H9 (cell line): ENCODE measurements around the gene TOMT. TPM values are rescaled to one million over a fixed set of nuclear protein-coding genes. Genes with fewer than 3 reads are reported as not detected.

Experiments
- DNase-seq: peaks from one replicate; pipeline ENCODE4 v3.0.0-alpha.2; 2017
- H2AFZ ChIP-seq: one replicate; pipeline ENCODE4 v1.6.1; 2013; ENCODE audit warnings: mild to moderate bottlenecking, low read length, control low read depth, moderate library complexity
- H2AK5ac ChIP-seq: 2 replicates; pipeline ENCODE4 v1.6.1; 2013; ENCODE audit warnings: low read length, control low read depth, mixed read lengths; ENCODE audit not compliant: insufficient read length
- H2BK120ac ChIP-seq: one replicate; pipeline ENCODE4 v1.6.1; 2013; ENCODE audit warnings: low read depth, mild to moderate bottlenecking, low read length, control low read depth, inconsistent platforms; ENCODE audit not compliant: poor library complexity, severe bottlenecking
- H2BK12ac ChIP-seq: 2 replicates; pipeline ENCODE4 v1.6.1; 2013; ENCODE audit warnings: low read length, control low read depth, mixed read lengths, low read depth; ENCODE audit not compliant: insufficient read length
- H2BK15ac ChIP-seq: 2 replicates; pipeline ENCODE4 v1.6.1; 2013; ENCODE audit warnings: low read depth, low read length, control low read depth
- H2BK20ac ChIP-seq: one replicate; pipeline ENCODE4 v1.6.1; 2013; ENCODE audit warnings: low read depth, mild to moderate bottlenecking, low read length, control low read depth, inconsistent platforms; ENCODE audit not compliant: poor library complexity, severe bottlenecking
- H2BK5ac ChIP-seq: 2 replicates; pipeline ENCODE4 v1.6.1; 2013; ENCODE audit warnings: low read length, control low read depth, mixed read lengths; ENCODE audit not compliant: insufficient read length
- H3K14ac ChIP-seq: 2 replicates; pipeline ENCODE4 v1.6.1; 2013; ENCODE audit warnings: low read length, control low read depth; ENCODE audit not compliant: insufficient read depth
- H3K18ac ChIP-seq: 2 replicates; pipeline ENCODE4 v1.6.1; 2013; ENCODE audit warnings: low read depth, mild to moderate bottlenecking, mixed read lengths, low read length, control low read depth; ENCODE audit not compliant: insufficient read length
- H3K23ac ChIP-seq: 2 replicates; pipeline ENCODE4 v1.6.1; 2013; ENCODE audit warnings: low read length, control low read depth, mixed read lengths, low read depth; ENCODE audit not compliant: insufficient read length
- H3K23me2 ChIP-seq: 2 replicates; pipeline ENCODE4 v1.6.1; 2013; ENCODE audit warnings: low read depth, mild to moderate bottlenecking, mixed read lengths, low read length, control low read depth; ENCODE audit not compliant: insufficient read length, poor library complexity, severe bottlenecking
- H3K27ac ChIP-seq: 2 replicates; pipeline ENCODE4 v1.5.1; 2013; ENCODE audit warnings: low read length, control low read depth, mixed read lengths, low read depth; ENCODE audit not compliant: insufficient read length
- H3K27me3 ChIP-seq: 2 replicates; pipeline ENCODE4 v1.6.1; 2013; ENCODE audit warnings: low read length, control low read depth, inconsistent platforms; ENCODE audit not compliant: insufficient read depth
- H3K4ac ChIP-seq: 2 replicates; pipeline ENCODE4 v1.6.1; 2013; ENCODE audit warnings: low read depth, mild to moderate bottlenecking, control low read depth, inconsistent platforms, low read length, moderate library complexity
- H3K4me1 ChIP-seq: 2 replicates; pipeline ENCODE4 v1.6.1; 2013; ENCODE audit warnings: low read length, control low read depth, inconsistent platforms; ENCODE audit not compliant: insufficient read depth
- H3K4me2 ChIP-seq: 2 replicates; pipeline ENCODE4 v1.6.1; 2013; ENCODE audit warnings: low read length, control low read depth, mixed read lengths; ENCODE audit not compliant: insufficient read length, insufficient read depth
- H3K56ac ChIP-seq: 2 replicates; pipeline ENCODE4 v1.6.1; 2013; ENCODE audit warnings: low read depth, mild to moderate bottlenecking, mixed read lengths, low read length, control low read depth; ENCODE audit not compliant: insufficient read length
- H3K79me1 ChIP-seq: 2 replicates; pipeline ENCODE4 v1.6.1; 2013; ENCODE audit warnings: low read depth, mild to moderate bottlenecking, moderate library complexity, low read length, control low read depth, inconsistent platforms; ENCODE audit not compliant: insufficient read depth, poor library complexity, severe bottlenecking
- H3K79me2 ChIP-seq: 2 replicates; pipeline ENCODE4 v1.6.1; 2013; ENCODE audit warnings: low read length, control low read depth, inconsistent platforms; ENCODE audit not compliant: insufficient read depth
- H3K9ac ChIP-seq: 2 replicates; pipeline ENCODE4 v1.6.1; 2013; ENCODE audit warnings: low read length, control low read depth, mixed read lengths; ENCODE audit not compliant: insufficient read length; ENCODE audit errors: extremely low read depth
- H3K9me3 ChIP-seq: one replicate; pipeline ENCODE4 v1.6.1; 2013; ENCODE audit warnings: low read depth, low read length, inconsistent platforms; ENCODE audit not compliant: control insufficient read depth
- H3T11ph ChIP-seq: one replicate; pipeline ENCODE4 v1.6.1; 2013; ENCODE audit warnings: mild to moderate bottlenecking, low read length, control low read depth, inconsistent platforms
- H4K20me1 ChIP-seq: one replicate; pipeline ENCODE4 v1.6.1; 2013; ENCODE audit not compliant: control insufficient read depth, insufficient read length, insufficient read depth
- H4K5ac ChIP-seq: 2 replicates; pipeline ENCODE4 v1.6.1; 2013; ENCODE audit warnings: low read depth, mild to moderate bottlenecking, mixed read lengths, low read length, control low read depth; ENCODE audit not compliant: insufficient read length
- H4K8ac ChIP-seq: replicated peaks from 2 replicates; pipeline ENCODE4 v1.6.1; 2013; ENCODE audit warnings: low read length, control low read depth, mixed read lengths, low read depth; ENCODE audit not compliant: insufficient read length
- H4K91ac ChIP-seq: 2 replicates; pipeline ENCODE4 v1.6.1; 2013; ENCODE audit warnings: low read depth, mild to moderate bottlenecking, moderate library complexity, mixed read lengths, low read length, control low read depth; ENCODE audit not compliant: insufficient read length
- H3K27ac Mint-ChIP-seq, 3 experiments: 2 replicates in 2 of 3; 3 replicates in 1 of 3; pipeline ENCODE4 v1.8.0; 2020 to 2021; ENCODE audit warnings: mixed read lengths in 3 of 3, mild to moderate bottlenecking in 1 of 3, moderate library complexity in 1 of 3
- H3K27me3 Mint-ChIP-seq: 2 replicates; pipeline ENCODE4 v1.8.0; 2021; ENCODE audit warnings: low read depth, mild to moderate bottlenecking, moderate library complexity, mixed read lengths
- H3K36me3 Mint-ChIP-seq, 3 experiments: 2 replicates in 2 of 3; 3 replicates in 1 of 3; pipeline ENCODE4 v1.8.0; 2020 to 2021; ENCODE audit warnings: low read depth in 3 of 3, mixed read lengths in 3 of 3; ENCODE audit not compliant: insufficient read depth in 1 of 3
- H3K4me1 Mint-ChIP-seq, 2 experiments: 2 replicates each; pipeline ENCODE4 v1.8.0; 2020; ENCODE audit warnings: mixed read lengths in 2 of 2
- H3K4me3 Mint-ChIP-seq, 2 experiments: 2 replicates in 1 of 2; 3 replicates in 1 of 2; pipeline ENCODE4 v1.8.0; 2020 to 2021; ENCODE audit warnings: mild to moderate bottlenecking in 2 of 2, mixed read lengths in 2 of 2, moderate library complexity in 1 of 2
- H3K9me3 Mint-ChIP-seq, 2 experiments: 2 replicates in 1 of 2; 3 replicates in 1 of 2; pipeline ENCODE4 v1.8.0; 2020; ENCODE audit warnings: mild to moderate bottlenecking in 2 of 2, mixed read lengths in 2 of 2, moderate library complexity in 1 of 2
- CTCF ChIP-seq: fragments of 200-600 bp; sonication (generic); conservative IDR thresholded peaks from 3 replicates; pipeline ENCODE4 v1.8.0; 2021; ENCODE audit warnings: antibody characterized with exemption, mild to moderate bottlenecking
- WGBS: extraction: QIAGEN DNeasy Blood & Tissue Kit; methylation state at CpG from one replicate; pipeline ENCODE4 v1.1.7; 2013; ENCODE audit warnings: missing lambda C conversion rate, low lambda C conversion rate, mixed read lengths; ENCODE audit not compliant: insufficient read length; ENCODE audit errors: extremely low coverage; 5-methylcytosine and 5-hydroxymethylcytosine counted together
- total RNA-seq: library from RNA; stranded (reverse); gene quantifications from 2 replicates; pipeline ENCODE4 v1.2.1, GENCODE V29; 2021

The TOMT gene
- total RNA-seq, 1 experiment from 2014 or later: not detected

DNA sequence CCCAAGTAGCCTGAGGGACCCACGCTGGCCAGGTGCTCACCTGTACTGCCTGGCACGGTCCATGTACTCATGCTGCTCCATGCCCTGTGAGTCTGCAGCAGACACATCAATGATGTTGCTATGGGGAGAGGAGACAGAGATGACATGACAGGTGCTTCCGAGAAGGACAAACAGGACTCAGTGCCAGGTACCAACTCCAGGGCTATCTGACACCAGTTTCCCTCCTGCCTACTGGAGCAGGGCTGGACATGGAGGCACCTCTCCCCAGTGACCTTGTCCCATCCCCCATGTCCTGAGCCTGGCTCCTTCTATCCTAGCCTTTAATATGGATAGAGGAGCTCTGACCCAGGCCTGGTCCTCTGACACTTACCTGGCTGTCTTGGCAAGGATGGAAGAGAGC lies 7.0 kb upstream of the TOMT start:
- no peak overlapping the region for H3K4me3 Mint-ChIP-seq
- Histone ChIP-seq H4K91ac (no peak overlapping the region), H4K8ac (no peak overlapping the region), H2AK5ac (no peak overlapping the region), H3K27ac (no peak overlapping the region), H2BK120ac (no peak overlapping the region), H3K4me2 (no peak overlapping the region), H2BK15ac (no peak overlapping the region), H2BK20ac (no peak overlapping the region), H3K56ac (no peak overlapping the region), H3T11ph (no peak overlapping the region), H4K5ac (no peak overlapping the region), H3K23me2 (peaks cover 7% of the 10 kb centered on the region), H3K9me3 (no peaks in the 10 kb centered on the region), H3K4ac (no peak overlapping the region), H3K23ac (no peak overlapping the region), H3K4me1 (no peaks in the 10 kb centered on the region; the same call in 1 of the 2 replicates), H2BK5ac (no peak overlapping the region), H3K9ac (no peak overlapping the region), H3K18ac (no peak overlapping the region), H3K27me3 (no peaks in the 10 kb centered on the region), H3K14ac (no peak overlapping the region), H4K20me1 (peaks cover 2% of the 10 kb centered on the region), H2BK12ac (no peak overlapping the region), H2AFZ (no peak overlapping the region), H3K79me1 (peaks cover 3% of the 10 kb centered on the region), H3K79me2 (peaks cover 14% of the 10 kb centered on the region; the same call in 1 of the 2 replicates)
- H3K4me1 Mint-ChIP-seq: peaks cover 16 to 22% of the 10 kb centered on the region in 2 experiments
- no peak for DNase-seq
- no peaks in the 10 kb centered on the region for H3K27me3 Mint-ChIP-seq
- no peak for TF ChIP-seq CTCF
- WGBS: no CpG with 5 or more reads among the region's 3 CpGs
- H3K36me3 Mint-ChIP-seq: peaks cover 25 to 69% (median 53%) of the 10 kb centered on the region in 3 experiments
- no peaks in the 10 kb centered on the region for H3K9me3 Mint-ChIP-seq
- no peak overlapping the region for H3K27ac Mint-ChIP-seq
